Vagina (tissue), 2 donors: ENCODE measurements around the gene AK3. TPM values are rescaled to one million over a fixed set of nuclear protein-coding genes. Genes with fewer than 3 reads are reported as not detected.

Experiments used
- DNase-seq, 2 donors: peaks; one replicate each; pipeline ENCODE4 v3.0.0-alpha.2; 2017; ENCODE audit errors: extremely low spot score in 2 of 2
- H3K27ac ChIP-seq: fragments of 200-600 bp; sonication (generic); one replicate; pipeline ENCODE4 v1.5.1; 2019
- H3K27me3 ChIP-seq: fragments of 200-600 bp; sonication (generic); one replicate; pipeline ENCODE4 v1.5.1; 2019
- H3K36me3 ChIP-seq, 2 donors: fragments of 200-600 bp; sonication (generic); one replicate each; pipeline ENCODE4 v1.5.1; 2017 to 2019
- H3K4me1 ChIP-seq: fragments of 200-600 bp; sonication (generic); one replicate; pipeline ENCODE4 v1.5.1; 2019
- H3K4me3 ChIP-seq, 2 donors: fragments of 200-600 bp; sonication (generic); 1 replicate in 1 of 2; 2 replicates in 1 of 2; pipeline ENCODE4 v1.5.1; 2016 to 2019
- H3K9me3 ChIP-seq: fragments of 200-600 bp; sonication (generic); one replicate; pipeline ENCODE4 v1.5.1; 2019
- POLR2A ChIP-seq, 2 donors: fragments of 450-650 bp; IDR thresholded peaks; one replicate each; pipeline ENCODE4 v1.6.1; 2017; ENCODE audit warnings: antibody characterized with exemption in 2 of 2, mild to moderate bottlenecking in 2 of 2, moderate library complexity in 2 of 2
- POLR2AphosphoS5 ChIP-seq, 2 donors: sonication (generic); formaldehyde crosslinking; IDR thresholded peaks; one replicate each; pipeline ENCODE4 v1.9.0; 2017; ENCODE audit warnings: antibody characterized with exemption in 2 of 2, mild to moderate bottlenecking in 2 of 2, low read depth in 1 of 2; ENCODE audit not compliant: insufficient read depth in 1 of 2
- intact Hi-C: fragments of 100-400 bp; cut with DNase I; formaldehyde crosslinking; loops from one replicate; pipeline ENCODE4 v1.15.1; 2023
- total RNA-seq: library from RNA; depleted of rRNA; stranded (reverse); fragments of >200 nt; gene quantifications from one replicate; pipeline ENCODE4 v1.2.3, GENCODE V29; 2016
- TF ChIP-seq, protein P1 (sequence below), 3 experiments: fragments of 450-650 bp in 2 of 3; fragments of 200-600 bp in 1 of 3; sonication (generic) in 1 of 3; IDR thresholded peaks; one replicate each; pipeline ENCODE4 v1.5.1; 2017 to 2019; ENCODE audit warnings: antibody characterized with exemption in 3 of 3, mild to moderate bottlenecking in 2 of 3, moderate library complexity in 2 of 3

Gene AK3
- total RNA-seq, 1 donor from 2014 or later = 72.4 TPM

DNA sequence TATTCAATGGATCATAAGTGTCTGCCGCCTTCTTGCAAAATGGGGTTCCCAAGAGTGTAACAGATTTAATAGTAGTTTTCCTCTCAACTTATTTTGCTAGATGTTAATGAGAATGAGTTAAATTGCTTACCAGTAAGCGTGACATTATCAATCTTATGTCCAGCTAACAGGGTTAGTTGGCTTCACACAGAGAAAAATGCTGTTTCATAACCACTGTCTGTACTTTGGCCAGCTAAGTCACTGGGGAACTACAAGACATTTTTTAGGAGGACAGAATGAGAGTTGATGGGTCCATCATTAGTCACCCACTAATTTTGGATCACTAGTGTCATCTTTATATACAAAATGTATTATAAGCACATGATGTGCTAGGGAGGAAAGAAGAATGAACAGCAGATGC, 60.3 kb downstream of the AK3 start:
- intact Hi-C loops = loop anchor here (5.0 to 10.0 kb wide), 2 partner anchors 62 to 304 kb away; partner anchors contain the start of genes AK3 and JAK2
- peak overlapping the region; percentile 98 for H3K27ac ChIP-seq
- peak overlapping the region; percentile 77 to 94 for H3K4me3 ChIP-seq
- H3K9me3 ChIP-seq = no peaks in the 10 kb centered on the region
- no peak for TF ChIP-seq POLR2AphosphoS5 (IDR thresholded peaks at IDR 0.05; ENCODE audit: insufficient read depth in 1 of 2, low read depth in 1 of 2)
- TF ChIP-seq, protein P1, sequence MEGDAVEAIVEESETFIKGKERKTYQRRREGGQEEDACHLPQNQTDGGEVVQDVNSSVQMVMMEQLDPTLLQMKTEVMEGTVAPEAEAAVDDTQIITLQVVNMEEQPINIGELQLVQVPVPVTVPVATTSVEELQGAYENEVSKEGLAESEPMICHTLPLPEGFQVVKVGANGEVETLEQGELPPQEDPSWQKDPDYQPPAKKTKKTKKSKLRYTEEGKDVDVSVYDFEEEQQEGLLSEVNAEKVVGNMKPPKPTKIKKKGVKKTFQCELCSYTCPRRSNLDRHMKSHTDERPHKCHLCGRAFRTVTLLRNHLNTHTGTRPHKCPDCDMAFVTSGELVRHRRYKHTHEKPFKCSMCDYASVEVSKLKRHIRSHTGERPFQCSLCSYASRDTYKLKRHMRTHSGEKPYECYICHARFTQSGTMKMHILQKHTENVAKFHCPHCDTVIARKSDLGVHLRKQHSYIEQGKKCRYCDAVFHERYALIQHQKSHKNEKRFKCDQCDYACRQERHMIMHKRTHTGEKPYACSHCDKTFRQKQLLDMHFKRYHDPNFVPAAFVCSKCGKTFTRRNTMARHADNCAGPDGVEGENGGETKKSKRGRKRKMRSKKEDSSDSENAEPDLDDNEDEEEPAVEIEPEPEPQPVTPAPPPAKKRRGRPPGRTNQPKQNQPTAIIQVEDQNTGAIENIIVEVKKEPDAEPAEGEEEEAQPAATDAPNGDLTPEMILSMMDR (IDR thresholded peaks at IDR 0.05) = no peak
- TF ChIP-seq POLR2A (IDR thresholded peaks at IDR 0.05) = no peak
- no peaks in the 10 kb centered on the region for H3K27me3 ChIP-seq
- H3K4me1 ChIP-seq = peaks cover 33% of the 10 kb centered on the region
- DNase-seq = no peak
- H3K36me3 ChIP-seq = peaks cover 0 to 2% of the 10 kb centered on the region in 2 donors

DNA sequence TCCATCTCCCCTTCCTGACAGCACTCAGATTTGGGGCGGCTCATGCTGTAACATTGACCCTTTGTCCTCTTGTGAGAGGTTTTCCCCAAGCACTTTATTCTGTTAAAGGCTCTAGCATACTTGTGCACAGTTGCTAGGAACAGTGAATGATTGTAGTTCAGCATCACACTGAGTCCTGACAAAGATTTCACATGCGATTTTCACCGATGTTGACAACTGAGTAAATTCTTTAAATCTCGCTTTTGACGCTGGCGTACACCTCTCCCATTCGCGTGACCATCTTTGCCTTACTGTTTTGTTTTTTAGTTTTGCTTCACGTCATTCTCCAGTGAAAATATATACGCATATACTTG, 60.9 kb downstream of the AK3 start:
- peak overlapping the region; percentile 98 for H3K27ac ChIP-seq
- peak overlapping the region; percentile 77 to 94 for H3K4me3 ChIP-seq
- peaks cover 33% of the 10 kb centered on the region for H3K4me1 ChIP-seq
- no peaks in the 10 kb centered on the region for H3K9me3 ChIP-seq
- no peak for DNase-seq
- intact Hi-C loops = loop anchor here (5.0 to 10.0 kb wide), 2 partner anchors 62 to 305 kb away; partner anchors contain the start of genes AK3 and JAK2
- TF ChIP-seq, protein P1 (IDR thresholded peaks at IDR 0.05) = no peak
- TF ChIP-seq POLR2A (IDR thresholded peaks at IDR 0.05) (no peak), POLR2AphosphoS5 (IDR thresholded peaks at IDR 0.05; ENCODE audit: insufficient read depth in 1 of 2, low read depth in 1 of 2) (no peak)
- no peaks in the 10 kb centered on the region for H3K27me3 ChIP-seq
- no peaks in the 10 kb centered on the region for H3K36me3 ChIP-seq

DNA sequence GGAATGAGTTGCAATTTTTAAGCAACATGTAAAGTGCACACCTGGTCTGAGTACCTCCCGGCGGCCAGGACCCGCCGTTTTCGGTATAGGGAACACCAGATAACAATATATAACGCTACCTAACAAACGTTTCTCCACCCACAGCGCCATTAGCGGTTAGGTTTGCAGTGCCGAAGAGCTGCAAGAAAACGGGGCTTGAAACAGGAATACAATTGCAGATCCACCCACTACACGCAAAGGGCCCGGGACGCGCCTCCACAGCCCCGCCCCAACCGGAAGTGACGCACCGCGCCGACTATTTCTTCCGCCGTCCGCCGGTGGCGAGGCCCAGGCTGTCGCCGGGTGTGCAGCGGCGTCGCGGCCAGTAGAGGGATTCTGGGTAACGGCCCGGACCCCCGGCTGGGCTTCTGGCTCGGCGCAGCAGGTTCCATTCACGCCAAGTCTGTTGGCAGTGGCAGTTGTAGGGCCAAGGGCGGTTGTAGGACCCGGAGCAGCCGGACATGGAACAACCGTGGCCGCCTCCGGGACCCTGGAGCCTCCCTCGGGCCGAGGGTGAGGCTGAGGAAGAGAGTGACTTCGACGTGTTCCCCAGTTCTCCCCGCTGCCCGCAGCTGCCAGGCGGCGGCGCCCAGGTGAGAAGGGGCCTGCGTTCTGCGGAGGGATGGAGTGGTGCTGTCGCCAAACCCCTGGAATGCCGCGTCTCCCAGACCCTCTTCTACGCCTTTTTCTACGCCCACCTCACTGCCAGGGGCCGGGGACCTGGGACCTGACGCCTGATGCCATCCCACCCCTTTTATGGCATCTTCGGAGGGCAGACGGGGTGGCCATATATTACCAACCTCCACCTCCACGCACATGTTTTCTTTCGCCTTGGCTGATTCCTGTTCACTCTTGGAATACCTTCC, 61.5 kb downstream of the AK3 start, which contains the start of gene CDC37L1:
Gene CDC37L1 (plus strand): TSS at position 302 of the 905 bp plus-strand sequence. CDS start 199 bp downstream, at position 501.
- peak; percentile 98 for DNase-seq
- H3K4me1 ChIP-seq = peaks cover 33% of the 10 kb centered on the region
- no peaks in the 10 kb centered on the region for H3K9me3 ChIP-seq
- peak within 1 kb of the TSS; percentile 77 to 94 for H3K4me3 ChIP-seq
- H3K27me3 ChIP-seq = no peaks in the 10 kb centered on the region
- peak; percentile 95 to 100 for TF ChIP-seq POLR2AphosphoS5 (IDR thresholded peaks at IDR 0.05; ENCODE audit: insufficient read depth in 1 of 2, low read depth in 1 of 2)
- TF ChIP-seq POLR2A (IDR thresholded peaks at IDR 0.05) = peak; percentile 50 to 98
- TF ChIP-seq, protein P1 (IDR thresholded peaks at IDR 0.05) = peak in 2 of 3 experiments; percentile 13 to 77
- intact Hi-C loops = loop anchor here (5.0 to 10.0 kb wide), 2 partner anchors 63 to 305 kb away; partner anchors contain the start of genes AK3 and JAK2
- no peaks in the 10 kb centered on the region for H3K36me3 ChIP-seq
- peak within 1 kb of the TSS; percentile 98 for H3K27ac ChIP-seq

DNA sequence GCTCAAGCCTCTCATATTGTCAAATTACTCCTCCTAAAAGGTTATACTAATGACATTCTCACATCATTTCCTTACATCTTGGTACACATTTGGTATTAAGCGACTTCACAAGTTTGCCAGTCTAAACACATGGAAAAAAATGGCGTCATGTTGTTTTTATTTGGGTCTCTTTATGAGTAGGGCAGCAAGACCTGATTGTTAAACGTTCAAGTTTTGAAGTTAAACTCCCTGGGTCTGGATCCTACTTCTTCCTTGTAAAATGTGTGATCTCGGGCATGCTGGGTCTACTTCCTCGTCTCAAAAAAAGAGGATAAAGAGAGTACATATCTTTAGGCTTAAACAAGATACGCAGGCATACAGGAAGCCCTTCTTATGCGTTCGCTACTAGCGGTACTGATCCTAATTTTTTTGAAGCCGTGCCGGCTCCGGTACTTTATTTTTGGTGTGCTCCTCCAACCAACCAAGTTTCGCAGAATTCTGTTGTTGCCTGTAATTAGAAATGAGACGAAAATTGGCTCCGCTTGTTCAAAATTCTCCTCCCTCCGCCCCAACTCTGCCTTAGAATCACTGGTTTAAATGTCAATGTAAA, 62.2 kb downstream of the AK3 start:
- no peaks in the 10 kb centered on the region for H3K9me3 ChIP-seq
- DNase-seq = no peak
- TF ChIP-seq POLR2A (IDR thresholded peaks at IDR 0.05) = no peak
- no peak for TF ChIP-seq POLR2AphosphoS5 (IDR thresholded peaks at IDR 0.05; ENCODE audit: insufficient read depth in 1 of 2, low read depth in 1 of 2)
- TF ChIP-seq, protein P1 (IDR thresholded peaks at IDR 0.05) = no peak
- no peaks in the 10 kb centered on the region for H3K36me3 ChIP-seq
- H3K4me3 ChIP-seq = peak overlapping the region; percentile 77 to 94
- H3K27me3 ChIP-seq = no peaks in the 10 kb centered on the region
- H3K27ac ChIP-seq = peak overlapping the region; percentile 98
- intact Hi-C loops = no loop called here
- H3K4me1 ChIP-seq = peaks cover 33% of the 10 kb centered on the region
